ENCODE data around the gene GLRX3. TPM values are rescaled to one million over a fixed set of nuclear protein-coding genes. Genes with fewer than 3 reads are reported as not detected.

GLRX3 gene
- total RNA-seq, 6 experiments from 2014 or later: 96.2 to 123 (median 112) TPM

- H3K4me3 Mint-ChIP-seq: no peak overlapping the region
- no peak overlapping the region for H3K27ac Mint-ChIP-seq
- TF ChIP-seq, protein P1, sequence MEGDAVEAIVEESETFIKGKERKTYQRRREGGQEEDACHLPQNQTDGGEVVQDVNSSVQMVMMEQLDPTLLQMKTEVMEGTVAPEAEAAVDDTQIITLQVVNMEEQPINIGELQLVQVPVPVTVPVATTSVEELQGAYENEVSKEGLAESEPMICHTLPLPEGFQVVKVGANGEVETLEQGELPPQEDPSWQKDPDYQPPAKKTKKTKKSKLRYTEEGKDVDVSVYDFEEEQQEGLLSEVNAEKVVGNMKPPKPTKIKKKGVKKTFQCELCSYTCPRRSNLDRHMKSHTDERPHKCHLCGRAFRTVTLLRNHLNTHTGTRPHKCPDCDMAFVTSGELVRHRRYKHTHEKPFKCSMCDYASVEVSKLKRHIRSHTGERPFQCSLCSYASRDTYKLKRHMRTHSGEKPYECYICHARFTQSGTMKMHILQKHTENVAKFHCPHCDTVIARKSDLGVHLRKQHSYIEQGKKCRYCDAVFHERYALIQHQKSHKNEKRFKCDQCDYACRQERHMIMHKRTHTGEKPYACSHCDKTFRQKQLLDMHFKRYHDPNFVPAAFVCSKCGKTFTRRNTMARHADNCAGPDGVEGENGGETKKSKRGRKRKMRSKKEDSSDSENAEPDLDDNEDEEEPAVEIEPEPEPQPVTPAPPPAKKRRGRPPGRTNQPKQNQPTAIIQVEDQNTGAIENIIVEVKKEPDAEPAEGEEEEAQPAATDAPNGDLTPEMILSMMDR (IDR thresholded peaks at IDR 0.05): no peak
- H3K4me1 Mint-ChIP-seq (ENCODE audit: low read depth): peaks cover 30% of the 10 kb centered on the region
- no peaks in the 10 kb centered on the region for H3K9me3 Mint-ChIP-seq
- DNase-seq: no peak
- no peaks in the 10 kb centered on the region; the same call in 1 of the 2 replicates for H3K27me3 Mint-ChIP-seq (ENCODE audit: insufficient read depth)
- H3K36me3 Mint-ChIP-seq (ENCODE audit: low read depth): peaks cover 11% of the 10 kb centered on the region
Observed at GRCh38 chr10:130161331-130161730, 25.1 kb downstream of the GLRX3 start.

- Mint-ChIP-seq H3K9me3 (no peaks in the 10 kb centered on the region), H3K4me3 (no peak overlapping the region), H3K36me3 (ENCODE audit: low read depth) (peaks cover 19% of the 10 kb centered on the region), H3K4me1 (ENCODE audit: low read depth) (no peaks in the 10 kb centered on the region), H3K27me3 (ENCODE audit: insufficient read depth) (no peaks in the 10 kb centered on the region), H3K27ac (no peak overlapping the region)
- TF ChIP-seq, protein P1 (IDR thresholded peaks at IDR 0.05): no peak
- DNase-seq: no peak
Observed at GRCh38 chr10:130167193-130167592, 31.0 kb downstream of the GLRX3 start.

DNA sequence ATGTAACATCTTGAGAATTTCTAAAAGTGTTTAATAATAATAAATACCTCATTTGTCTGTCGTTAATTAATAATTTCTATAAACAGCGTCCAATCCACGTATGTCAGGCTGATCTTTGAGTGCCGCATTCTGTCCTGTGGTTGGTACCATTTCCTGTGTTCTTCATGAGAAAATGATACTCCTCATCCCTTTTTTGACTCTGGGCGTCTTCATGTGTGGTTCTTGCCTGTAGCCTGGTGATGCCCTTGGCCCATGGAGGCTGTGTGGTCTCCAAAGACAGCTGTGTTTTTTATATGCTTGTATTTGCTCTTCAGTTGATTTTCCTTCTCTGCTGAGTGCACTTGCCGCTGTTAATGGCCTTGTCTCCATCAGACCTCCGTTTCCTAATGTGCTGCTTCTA lies 31.5 kb downstream of the GLRX3 start:
- Mint-ChIP-seq H3K27me3 (ENCODE audit: insufficient read depth) (no peaks in the 10 kb centered on the region), H3K27ac (no peak overlapping the region), H3K36me3 (ENCODE audit: low read depth) (peaks cover 17% of the 10 kb centered on the region; the same call in 1 of the 2 replicates), H3K4me3 (no peak overlapping the region), H3K9me3 (no peaks in the 10 kb centered on the region), H3K4me1 (ENCODE audit: low read depth) (no peaks in the 10 kb centered on the region)
- no peak for DNase-seq
- TF ChIP-seq, protein P1 (IDR thresholded peaks at IDR 0.05): no peak

GRCh38 chr10:130169136-130169859 lies 33.1 kb downstream of the GLRX3 start:
- Mint-ChIP-seq H3K36me3 (ENCODE audit: low read depth) (peaks cover 21% of the 10 kb centered on the region; the same call in 1 of the 2 replicates), H3K27me3 (ENCODE audit: insufficient read depth) (no peaks in the 10 kb centered on the region), H3K4me1 (ENCODE audit: low read depth) (no peaks in the 10 kb centered on the region), H3K4me3 (no peak overlapping the region), H3K9me3 (no peaks in the 10 kb centered on the region), H3K27ac (no peak overlapping the region)
- no peak for DNase-seq
- TF ChIP-seq, protein P1 (IDR thresholded peaks at IDR 0.05): no peak

DNA sequence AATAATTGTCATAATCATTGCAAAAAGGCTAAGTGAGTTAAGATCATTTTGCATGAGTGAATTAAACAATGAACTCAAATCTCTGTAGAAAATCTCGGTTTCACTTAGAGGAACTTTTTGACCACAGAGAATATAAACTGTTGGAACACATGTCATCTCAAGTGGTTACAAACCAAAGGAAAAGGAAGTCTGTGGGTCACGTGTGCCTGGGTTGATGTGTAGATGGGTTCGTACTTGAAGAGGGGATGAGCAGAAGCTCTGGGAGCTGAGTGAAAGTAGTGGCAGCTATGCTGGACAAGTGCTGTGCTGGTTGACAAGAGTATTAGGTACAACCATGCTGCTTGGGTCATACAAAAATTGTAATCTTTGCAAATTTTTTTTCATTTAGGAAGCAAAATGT lies 35.0 kb downstream of the GLRX3 start:
- Mint-ChIP-seq H3K36me3 (ENCODE audit: low read depth) (peaks cover 33% of the 10 kb centered on the region; the same call in 1 of the 2 replicates), H3K4me1 (ENCODE audit: low read depth) (no peaks in the 10 kb centered on the region)
- TF ChIP-seq, protein P1 (IDR thresholded peaks at IDR 0.05): no peak

More for the DNA sequence above, 35.0 kb downstream of the GLRX3 start:
- Mint-ChIP-seq H3K27ac (no peak overlapping the region), H3K27me3 (ENCODE audit: insufficient read depth) (no peaks in the 10 kb centered on the region), H3K9me3 (no peaks in the 10 kb centered on the region), H3K4me3 (no peak overlapping the region)
- no peak for DNase-seq

Measured in HFFc6 (cell line).